ENCODE results near the gene SLC25A27. TPM values are rescaled to one million over a fixed set of nuclear protein-coding genes. Genes with fewer than 3 reads are reported as not detected.
"Not testable (repeated sequence)": the region's sequence is repeated elsewhere in the genome, so short reads cannot be mapped to it uniquely, and the experiment has no call there.

Gene SLC25A27
- total RNA-seq, 1 donor: 10.5 TPM

DNA sequence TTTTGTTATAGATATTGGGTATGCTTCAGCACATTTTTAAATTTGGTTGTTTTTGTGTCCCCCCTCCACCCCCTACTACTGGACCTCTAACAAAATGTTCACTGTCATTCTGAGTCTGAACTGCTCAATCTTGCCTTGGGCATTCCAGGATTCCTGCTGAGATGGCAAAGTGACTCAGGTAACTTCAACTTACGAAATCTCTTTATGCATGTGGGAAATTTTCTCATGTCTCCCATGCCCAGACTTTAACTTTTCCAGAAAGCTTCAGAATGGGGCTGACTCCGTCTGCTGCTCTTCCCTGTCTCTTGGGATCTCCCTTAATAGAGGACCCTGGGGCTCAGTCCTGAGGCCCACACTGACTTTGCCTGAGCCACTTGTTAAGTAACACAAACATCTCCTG lies 14.1 kb upstream of the SLC25A27 start:
- Histone ChIP-seq H3K79me2 (ENCODE audit: insufficient read depth, low read length) (no peaks in the 10 kb centered on the region), H3K9me3 (ENCODE audit: low read depth, low read length) (no peaks in the 10 kb centered on the region), H3K4me3 (ENCODE audit: insufficient read depth, low read length) (no peak overlapping the region), H2AFZ (ENCODE audit: low read length) (no peak overlapping the region), H3K4me1 (ENCODE audit: insufficient read depth, low read length) (no peaks in the 10 kb centered on the region), H3K36me3 (ENCODE audit: insufficient read depth, low read length) (no peaks in the 10 kb centered on the region), H3K27ac (ENCODE audit: low read depth, low read length) (no peak overlapping the region), H3K27me3 (ENCODE audit: insufficient read depth, low read length) (no peaks in the 10 kb centered on the region), H4K20me1 (ENCODE audit: insufficient read depth, low read length) (no peaks in the 10 kb centered on the region), H3K4me2 (ENCODE audit: insufficient read depth, low read length) (no peak overlapping the region)
- TF ChIP-seq, protein P1, sequence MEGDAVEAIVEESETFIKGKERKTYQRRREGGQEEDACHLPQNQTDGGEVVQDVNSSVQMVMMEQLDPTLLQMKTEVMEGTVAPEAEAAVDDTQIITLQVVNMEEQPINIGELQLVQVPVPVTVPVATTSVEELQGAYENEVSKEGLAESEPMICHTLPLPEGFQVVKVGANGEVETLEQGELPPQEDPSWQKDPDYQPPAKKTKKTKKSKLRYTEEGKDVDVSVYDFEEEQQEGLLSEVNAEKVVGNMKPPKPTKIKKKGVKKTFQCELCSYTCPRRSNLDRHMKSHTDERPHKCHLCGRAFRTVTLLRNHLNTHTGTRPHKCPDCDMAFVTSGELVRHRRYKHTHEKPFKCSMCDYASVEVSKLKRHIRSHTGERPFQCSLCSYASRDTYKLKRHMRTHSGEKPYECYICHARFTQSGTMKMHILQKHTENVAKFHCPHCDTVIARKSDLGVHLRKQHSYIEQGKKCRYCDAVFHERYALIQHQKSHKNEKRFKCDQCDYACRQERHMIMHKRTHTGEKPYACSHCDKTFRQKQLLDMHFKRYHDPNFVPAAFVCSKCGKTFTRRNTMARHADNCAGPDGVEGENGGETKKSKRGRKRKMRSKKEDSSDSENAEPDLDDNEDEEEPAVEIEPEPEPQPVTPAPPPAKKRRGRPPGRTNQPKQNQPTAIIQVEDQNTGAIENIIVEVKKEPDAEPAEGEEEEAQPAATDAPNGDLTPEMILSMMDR (IDR thresholded peaks at IDR 0.05; ENCODE audit: extremely low read depth, low read depth, low read length): no peak
- DNase-seq (ENCODE audit: insufficient read length, low spot score, missing footprints): no peak

DNA sequence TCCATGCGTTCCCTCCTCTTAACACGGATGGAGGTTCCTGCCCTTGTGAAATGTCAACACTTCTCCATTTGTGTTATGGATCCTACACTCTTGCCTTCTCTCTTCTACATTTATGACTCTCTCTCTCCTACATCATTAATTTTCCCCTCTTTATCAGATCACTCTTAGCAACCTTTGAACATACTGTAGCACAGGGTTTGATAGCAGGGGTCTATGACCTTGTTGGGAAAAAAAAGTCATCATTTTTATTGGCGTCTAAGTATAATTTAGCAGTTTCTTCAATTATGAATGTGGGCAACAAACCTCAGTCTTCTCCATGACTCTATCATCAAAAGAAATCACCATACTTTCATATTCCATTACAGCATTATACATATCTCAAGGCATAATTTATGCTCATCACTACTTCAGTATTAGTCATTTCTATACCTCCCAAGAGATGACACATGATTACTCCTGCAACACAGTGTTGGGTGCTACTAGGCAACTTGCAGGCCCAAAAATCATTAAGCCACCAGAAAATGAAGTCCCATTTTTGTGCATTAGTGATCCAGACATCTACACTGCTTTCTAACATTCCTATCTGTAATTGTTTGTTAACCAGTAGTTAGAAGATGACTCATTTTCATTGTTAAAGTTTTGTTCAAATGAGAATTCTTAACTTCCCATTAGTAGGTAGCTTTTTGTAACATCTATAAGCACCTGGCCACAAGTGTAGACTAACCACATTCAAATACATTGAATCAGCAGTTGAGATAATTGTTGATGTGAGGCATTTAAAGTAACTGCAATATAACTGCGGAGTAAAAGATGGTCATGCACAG lies 9.6 kb upstream of the SLC25A27 start:
- no peaks in the 10 kb centered on the region for H3K9me3 ChIP-seq (ENCODE audit: low read depth, low read length)
- H3K4me3 ChIP-seq (ENCODE audit: insufficient read depth, low read length): no peak overlapping the region
- no peaks in the 10 kb centered on the region for H4K20me1 ChIP-seq (ENCODE audit: insufficient read depth, low read length)
- H3K36me3 ChIP-seq (ENCODE audit: insufficient read depth, low read length): no peaks in the 10 kb centered on the region
- H3K79me2 ChIP-seq (ENCODE audit: insufficient read depth, low read length): no peaks in the 10 kb centered on the region
- TF ChIP-seq, protein P1 (IDR thresholded peaks at IDR 0.05; ENCODE audit: extremely low read depth, low read depth, low read length): no peak
- H2AFZ ChIP-seq (ENCODE audit: low read length): no peak overlapping the region
- H3K4me2 ChIP-seq (ENCODE audit: insufficient read depth, low read length): no peak overlapping the region
- H3K4me1 ChIP-seq (ENCODE audit: insufficient read depth, low read length): no peaks in the 10 kb centered on the region
- no peak overlapping the region for H3K27ac ChIP-seq (ENCODE audit: low read depth, low read length)
- H3K27me3 ChIP-seq (ENCODE audit: insufficient read depth, low read length): no peaks in the 10 kb centered on the region
- DNase-seq (ENCODE audit: insufficient read length, low spot score, missing footprints): no peak

DNA sequence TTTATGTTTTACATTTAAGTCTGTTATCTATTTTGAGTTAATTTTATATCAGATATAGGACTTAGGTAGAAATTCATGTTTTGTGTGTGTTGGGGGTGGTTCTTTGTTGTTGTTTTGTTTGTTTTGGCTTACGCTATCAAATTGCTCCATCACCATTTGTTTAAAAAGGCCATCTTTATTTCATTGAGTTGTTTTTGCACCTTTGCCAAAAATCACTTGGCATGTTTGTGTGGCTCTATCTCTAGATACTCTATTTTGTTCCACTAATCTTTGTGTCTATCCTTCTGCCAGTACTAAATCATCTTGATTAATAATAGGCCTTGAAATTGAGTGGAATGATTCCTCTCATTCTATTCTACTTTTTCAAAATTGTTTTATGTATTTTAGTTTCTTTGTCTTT lies 7.5 kb upstream of the SLC25A27 start:
- H3K4me3 ChIP-seq (ENCODE audit: insufficient read depth, low read length): no peak overlapping the region
- no peaks in the 10 kb centered on the region for H4K20me1 ChIP-seq (ENCODE audit: insufficient read depth, low read length)
- H3K27ac ChIP-seq (ENCODE audit: low read depth, low read length): no peak overlapping the region
- no peaks in the 10 kb centered on the region for H3K79me2 ChIP-seq (ENCODE audit: insufficient read depth, low read length)
- no peak overlapping the region for H3K4me2 ChIP-seq (ENCODE audit: insufficient read depth, low read length)
- H3K9me3 ChIP-seq (ENCODE audit: low read depth, low read length): no peaks in the 10 kb centered on the region
- no peaks in the 10 kb centered on the region for H3K27me3 ChIP-seq (ENCODE audit: insufficient read depth, low read length)
- TF ChIP-seq, protein P1 (IDR thresholded peaks at IDR 0.05; ENCODE audit: extremely low read depth, low read depth, low read length): no peak
- no peak overlapping the region for H2AFZ ChIP-seq (ENCODE audit: low read length)
- no peaks in the 10 kb centered on the region for H3K4me1 ChIP-seq (ENCODE audit: insufficient read depth, low read length)
- H3K36me3 ChIP-seq (ENCODE audit: insufficient read depth, low read length): no peaks in the 10 kb centered on the region
- DNase-seq (ENCODE audit: insufficient read length, low spot score, missing footprints): no peak

DNA sequence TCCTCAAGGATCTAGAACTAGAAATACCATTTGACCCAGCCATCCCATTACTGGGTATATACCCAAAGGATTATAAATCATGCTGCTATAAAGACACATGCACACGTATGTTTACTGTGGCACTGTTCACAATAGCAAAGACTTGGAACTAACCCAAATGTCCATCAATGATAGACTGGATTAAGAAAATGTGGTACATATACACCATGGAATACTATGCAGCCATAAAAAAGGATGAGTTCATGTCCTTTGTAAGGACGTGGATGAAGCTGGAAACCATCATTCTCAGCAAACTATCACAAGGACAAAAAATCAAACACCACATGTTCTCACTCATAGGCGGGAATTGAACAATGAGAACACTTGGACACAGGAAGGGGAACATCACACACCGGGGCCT lies 4.7 kb upstream of the SLC25A27 start:
- not testable (repeated sequence) for H3K9me3 ChIP-seq (ENCODE audit: low read depth, low read length); H3K4me2 ChIP-seq (ENCODE audit: insufficient read depth, low read length); H3K36me3 ChIP-seq (ENCODE audit: insufficient read depth, low read length); H3K27me3 ChIP-seq (ENCODE audit: insufficient read depth, low read length); H2AFZ ChIP-seq (ENCODE audit: low read length); H3K27ac ChIP-seq (ENCODE audit: low read depth, low read length); H4K20me1 ChIP-seq (ENCODE audit: insufficient read depth, low read length); H3K4me3 ChIP-seq (ENCODE audit: insufficient read depth, low read length); DNase-seq (ENCODE audit: insufficient read length, low spot score, missing footprints); H3K79me2 ChIP-seq (ENCODE audit: insufficient read depth, low read length); H3K4me1 ChIP-seq (ENCODE audit: insufficient read depth, low read length)

Measured in osteoblast (primary cell).